Kidney capillary endothelial cell (primary cell): Measurements from ENCODE around the gene ZNF697.
"Not testable (repeated sequence)": the region's sequence is repeated elsewhere in the genome, so short reads cannot be mapped to it uniquely, and the experiment has no call there.

Experiments used
- DNase-seq: peaks from one replicate; pipeline ENCODE4 v3.0.0-alpha.2; 2018; ENCODE audit warnings: low spot score

ZNF697 gene

DNA sequence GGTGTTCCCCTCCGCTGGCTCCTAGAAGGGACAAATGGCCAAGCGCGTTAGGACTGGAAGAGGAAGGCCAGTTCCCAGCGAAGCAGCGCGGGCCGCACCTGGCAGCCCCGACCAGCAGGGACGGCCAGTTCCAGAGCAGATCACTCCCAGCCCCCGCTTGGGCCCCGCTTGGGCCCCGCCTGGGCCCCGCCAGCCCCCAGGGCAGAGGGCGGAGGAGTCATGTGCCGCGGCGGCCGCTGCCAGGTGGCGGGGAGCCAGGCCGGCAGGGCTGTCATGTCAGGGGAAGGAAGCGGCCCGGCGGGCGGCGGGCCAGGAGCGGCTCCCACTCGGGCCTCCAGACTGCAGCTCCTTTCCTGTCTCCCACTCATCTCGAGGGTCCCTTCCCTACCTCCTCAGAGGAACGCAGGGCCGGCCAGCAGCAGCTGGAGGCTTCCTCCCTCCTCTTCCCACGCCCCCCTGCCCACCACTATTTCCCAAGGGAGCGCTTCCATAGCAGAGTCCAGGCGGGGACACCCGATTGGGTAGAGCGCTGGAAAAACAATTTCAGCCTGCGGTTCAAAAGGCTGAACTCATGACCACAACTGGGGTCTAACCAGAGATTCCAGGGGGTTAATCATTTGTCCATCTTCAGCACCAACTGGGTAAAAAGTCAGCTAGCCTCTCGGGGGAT lies 16.5 kb downstream of the ZNF697 start:
- peak; percentile 90 for DNase-seq

DNA sequence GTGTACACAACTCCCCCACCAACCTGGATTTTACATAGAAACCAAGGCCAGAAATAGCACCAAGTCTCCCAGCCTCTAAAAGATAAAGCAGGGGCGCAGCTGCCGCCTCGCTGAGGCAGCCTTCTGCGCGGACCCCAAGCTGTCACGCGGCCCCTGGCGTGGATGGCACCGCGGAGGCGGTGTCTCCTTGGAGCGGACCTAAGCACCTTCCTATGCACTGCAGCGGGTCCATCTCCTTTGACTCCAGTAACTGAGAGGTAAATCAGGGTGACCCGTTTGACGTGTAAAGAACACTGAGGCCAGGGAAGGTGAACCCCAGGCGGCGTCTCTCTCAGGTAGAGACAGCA lies 17.0 kb downstream of the ZNF697 start:
- no peak for DNase-seq

DNA sequence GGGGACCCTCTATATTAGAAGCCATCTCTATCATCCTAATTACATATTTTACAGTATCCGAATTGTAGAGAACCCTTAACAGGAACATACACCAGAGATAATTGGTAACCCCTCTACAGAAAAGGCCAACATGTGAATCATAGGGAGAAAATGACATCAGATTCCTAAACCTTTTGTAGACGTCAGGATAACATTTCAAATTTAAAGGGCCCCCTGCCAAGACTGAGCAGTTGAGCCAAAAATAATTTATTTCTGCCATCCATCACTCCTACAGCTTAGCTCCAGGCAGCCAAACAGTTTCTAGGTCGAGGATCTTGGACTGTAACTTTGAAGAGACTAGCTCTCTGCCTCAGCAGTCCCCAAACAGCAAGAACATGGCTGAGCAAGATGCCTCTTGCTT lies 21.2 kb downstream of the ZNF697 start:
- DNase-seq: no peak

DNA sequence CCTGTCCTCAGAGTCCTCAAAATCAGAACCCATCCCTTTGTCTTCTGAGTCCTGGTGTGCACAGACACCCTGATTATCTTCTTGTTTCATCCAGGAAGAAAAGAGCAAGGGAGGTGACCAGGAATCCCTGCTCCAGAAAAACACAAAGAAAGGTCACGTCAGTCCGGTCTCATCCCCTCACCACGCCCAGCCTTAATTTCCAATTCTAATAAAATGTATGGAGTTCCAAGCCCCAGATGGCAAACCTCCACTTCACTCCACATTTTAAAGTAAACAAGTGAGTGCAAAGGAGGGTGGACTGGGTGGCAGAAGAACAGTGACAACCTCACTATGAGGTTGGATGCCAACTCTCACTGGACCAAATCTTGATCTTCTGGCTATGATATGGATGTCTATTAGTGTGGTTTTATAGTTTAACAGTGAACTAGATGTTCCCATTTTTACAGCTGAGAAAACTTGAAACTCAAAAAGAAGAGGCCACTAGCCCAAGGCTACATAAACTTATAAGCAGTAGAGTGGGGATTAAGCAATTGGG lies 22.0 kb downstream of the ZNF697 start:
- no peak for DNase-seq

DNA sequence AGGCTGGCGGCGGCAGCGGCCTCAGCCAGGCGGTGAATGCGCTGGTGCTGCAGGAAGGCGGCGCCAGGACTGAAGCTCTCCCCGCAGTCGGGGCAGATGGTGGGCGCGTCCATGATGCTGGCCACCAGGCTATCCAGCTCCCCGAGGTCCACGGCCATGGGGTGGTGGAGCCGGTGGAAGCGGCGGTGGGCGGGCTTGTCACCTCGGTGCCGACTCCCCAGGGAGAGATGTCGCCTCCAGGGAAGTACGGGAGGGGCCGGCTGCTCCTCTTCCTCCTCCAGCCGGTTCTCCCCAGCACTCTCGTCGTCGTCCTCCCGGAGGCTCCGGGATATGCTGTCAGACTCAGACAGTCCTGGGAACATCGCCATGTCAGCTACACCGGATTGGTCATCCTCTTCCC lies 24.4 kb downstream of the ZNF697 start:
- DNase-seq: no peak

DNA sequence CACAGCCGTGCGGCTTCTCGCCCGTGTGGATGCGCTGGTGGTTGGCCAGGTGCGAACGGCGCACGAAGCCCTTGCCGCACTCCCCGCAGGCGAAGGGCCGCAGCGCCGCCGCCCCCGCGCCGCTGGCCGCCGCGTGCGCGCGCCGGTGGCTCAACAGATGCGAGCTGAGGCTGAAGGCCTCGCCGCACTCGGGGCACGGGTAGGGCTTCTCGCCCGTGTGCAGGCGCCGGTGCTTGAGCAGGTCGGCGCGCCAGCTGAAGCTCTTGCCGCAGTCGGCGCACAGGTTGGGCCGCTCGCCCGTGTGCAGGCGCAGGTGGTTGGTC lies 24.9 kb downstream of the ZNF697 start:
- no peak for DNase-seq

DNA sequence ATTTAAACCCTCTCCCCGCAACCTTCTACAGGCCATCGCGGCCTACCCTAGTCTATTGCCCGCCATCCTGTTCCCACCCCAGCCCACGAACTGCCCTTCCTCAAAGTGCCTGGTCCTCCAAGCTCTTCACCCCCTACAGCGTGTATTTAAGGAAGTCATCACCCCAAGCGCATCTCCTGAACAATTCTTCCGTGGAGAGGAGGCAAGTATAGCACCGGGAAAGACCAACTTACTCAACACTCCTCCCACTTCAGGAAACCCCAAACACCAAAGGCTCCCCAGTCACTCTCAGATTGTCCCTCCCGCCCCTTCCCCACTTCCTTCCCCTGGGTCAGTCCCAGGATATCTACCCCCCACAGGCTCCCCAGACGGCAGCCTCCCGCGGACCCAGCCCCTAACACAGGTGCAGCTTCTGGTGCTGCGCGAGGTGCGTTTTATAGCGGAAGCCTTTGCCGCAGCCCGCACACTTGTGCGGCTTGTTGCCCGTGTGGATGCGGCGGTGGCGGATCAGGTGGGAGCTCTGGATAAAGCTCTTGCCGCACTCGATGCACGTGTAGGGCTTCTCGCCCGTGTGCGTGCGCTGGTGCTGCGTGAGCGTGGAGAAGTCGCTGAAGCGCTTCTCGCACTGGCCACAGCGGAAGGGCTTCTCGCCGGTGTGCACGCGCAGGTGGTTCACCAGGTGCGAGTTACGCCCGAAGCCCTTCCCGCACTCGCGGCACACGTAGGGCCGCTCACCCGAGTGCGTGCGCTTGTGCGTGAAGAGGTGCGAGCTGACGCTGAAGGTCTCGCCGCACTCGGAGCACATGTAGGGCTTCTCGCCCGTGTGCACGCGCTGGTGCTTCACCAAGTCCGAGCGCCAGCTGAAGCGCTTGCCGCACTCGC lies 25.5 kb downstream of the ZNF697 start:
- DNase-seq: no peak

DNA sequence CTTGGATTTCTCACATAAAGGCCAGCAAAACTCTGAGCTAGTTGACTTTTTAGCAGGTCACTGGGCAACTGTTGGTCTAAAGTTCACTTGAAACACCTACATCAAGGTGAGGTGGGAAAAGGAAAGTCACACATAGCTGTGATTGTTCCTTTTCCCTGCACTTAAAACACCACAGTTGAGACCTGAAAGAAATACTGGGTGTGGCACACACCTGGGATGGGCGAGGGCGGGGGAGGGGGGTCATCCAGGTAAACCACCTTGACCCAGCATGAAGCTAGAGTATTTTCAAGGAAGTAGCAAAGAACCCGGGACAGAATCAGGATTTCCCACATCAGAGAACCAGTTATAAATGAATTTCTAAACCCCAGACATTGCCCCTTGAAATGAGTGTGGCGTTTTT lies 26.4 kb downstream of the ZNF697 start:
- DNase-seq: no peak

DNA sequence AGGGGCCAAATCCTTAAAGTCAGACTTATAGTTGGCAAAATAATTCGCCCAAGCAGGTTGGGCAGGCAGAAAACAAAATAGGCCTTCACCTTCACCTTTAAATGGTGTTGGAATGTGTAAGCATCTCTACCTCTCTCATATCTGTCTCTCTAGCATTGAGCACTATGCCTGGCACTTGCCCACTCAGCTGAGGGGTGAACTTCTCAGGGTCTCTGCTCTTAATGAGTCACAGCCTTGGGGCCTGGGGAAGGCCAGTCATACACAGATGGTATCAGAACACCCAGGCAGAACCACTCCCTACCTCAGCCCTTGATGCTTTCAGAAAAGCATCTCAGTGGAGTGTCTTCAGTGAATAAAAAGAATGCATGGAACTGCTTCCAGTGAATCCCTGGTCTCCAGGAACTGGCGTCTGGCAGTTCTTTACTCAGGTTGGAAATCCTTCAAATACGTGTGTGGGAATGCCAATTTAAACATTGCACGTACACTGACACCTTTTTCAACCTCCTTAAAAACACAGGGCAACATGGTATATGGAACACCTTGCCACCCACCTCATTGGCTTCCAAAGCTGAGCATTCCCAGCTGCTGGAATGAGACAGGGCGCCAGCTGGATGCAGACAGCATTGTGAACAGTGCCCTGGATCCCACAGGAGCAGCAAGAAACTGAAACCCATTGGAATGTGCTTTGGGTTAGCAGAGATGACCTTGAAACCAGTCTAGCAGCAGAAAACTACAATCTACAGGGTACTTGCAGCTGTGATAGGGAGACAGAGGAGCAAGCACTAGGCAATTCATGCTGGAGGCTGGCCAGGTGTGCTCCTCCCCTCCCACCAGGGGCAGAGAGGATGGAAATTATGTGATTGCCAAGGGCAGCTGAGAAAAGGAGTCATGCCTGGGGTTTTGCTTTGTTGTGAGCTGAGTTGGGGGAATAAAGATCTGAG lies 30.0 kb downstream of the ZNF697 start:
- DNase-seq: no peak

DNA sequence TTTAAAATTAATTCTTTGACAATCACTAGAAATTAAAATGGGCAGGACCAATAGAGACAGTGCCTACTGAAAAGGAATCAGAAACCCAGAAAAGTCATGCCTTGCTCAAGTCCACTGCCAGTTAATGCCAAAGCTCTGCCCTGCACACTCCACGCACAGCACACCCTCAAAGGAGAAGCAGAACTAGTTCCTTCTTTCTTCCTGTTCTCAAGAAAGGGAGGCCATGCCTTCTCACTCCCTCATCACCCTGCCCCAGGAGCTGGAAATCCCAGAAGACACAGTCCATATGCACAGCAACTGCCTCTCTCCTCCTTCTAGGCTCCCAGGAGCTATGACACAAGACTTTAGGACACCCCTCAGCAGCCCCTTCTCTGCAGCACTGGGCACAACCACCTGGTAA lies 31.3 kb downstream of the ZNF697 start:
- DNase-seq: not testable (repeated sequence)

DNA sequence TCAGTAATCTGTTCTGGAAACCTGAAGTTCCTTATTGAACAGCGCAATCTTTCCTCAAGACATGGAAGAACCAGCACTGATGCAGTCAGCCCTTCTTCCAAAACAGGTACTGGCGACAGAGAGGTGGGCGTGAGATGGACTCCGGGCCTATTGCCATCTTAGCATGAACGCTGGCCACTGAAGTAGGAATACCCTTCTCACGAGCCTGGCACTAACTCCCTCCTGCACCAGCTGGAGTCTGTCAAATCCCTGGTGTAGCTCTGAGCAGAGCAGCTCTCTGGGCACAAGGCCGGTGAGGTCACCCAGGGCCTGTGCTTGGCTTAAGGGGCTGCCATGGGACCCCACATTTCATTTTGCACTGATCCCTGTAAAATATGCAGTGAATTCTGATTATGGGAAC lies 33.0 kb downstream of the ZNF697 start:
- DNase-seq: not testable (repeated sequence)

DNA sequence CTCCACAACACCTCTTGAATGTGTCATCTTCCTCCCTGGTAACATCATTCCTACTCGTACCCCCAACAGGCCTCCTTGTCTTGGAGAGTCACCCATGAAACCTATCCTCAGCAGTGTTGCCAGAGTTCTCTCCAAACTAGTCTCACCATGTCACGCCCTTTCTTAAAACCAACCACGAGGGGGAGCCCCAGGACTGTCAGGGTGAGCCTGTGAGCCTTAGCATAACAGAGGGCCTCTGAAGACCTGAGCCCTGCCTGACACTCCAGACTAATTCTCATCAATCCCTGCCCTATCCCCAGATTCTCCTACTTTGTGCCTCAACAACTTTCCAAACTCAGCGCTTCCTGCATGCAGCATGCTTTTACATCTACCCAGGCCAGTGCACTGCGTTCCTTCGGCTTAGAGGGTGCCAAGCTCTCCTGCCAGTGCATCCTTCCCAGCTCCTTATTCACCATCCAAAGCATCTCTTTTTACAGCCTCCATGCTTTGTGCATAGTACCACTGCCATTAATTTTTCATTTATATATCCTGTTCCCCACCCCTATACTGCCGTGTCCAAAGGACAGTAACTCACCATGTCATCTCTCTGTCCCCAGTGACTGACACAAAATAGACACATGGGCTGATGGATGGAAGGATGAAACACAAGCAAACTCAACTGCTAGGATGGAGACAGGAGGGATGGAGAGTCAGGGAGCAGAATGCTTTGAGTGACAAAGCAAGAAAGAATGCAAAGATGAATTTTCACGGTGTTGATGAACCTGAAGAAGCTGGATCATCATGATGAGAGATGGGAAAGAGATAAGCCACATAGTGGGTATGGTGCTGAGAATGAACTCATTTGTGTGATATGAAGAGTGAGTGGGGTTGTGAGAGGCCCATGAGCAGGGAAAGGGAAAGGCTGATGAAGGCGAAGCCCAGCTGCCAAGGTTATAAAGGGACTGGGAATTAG lies 34.0 kb downstream of the ZNF697 start:
- DNase-seq: peak; percentile 80

DNA sequence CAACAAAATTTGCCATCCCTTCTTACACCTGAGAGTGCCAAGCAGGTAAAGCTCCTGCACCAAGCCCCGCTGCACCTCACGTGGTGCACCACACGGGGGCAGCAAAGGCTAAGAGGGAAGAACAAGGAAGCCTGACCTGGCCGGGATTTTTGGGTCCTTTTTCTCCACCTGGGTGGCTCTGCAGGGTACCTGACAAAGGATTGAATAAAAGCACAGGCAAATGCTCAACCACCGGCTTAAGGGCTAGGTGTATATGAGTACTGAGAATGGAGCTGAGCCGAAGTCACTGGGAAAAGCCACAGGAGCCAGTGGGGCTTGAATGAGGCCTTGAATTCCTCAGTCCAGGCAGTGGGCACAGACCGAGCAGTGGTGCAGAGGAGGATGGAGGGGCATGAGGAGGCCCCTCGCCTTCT lies 36.4 kb downstream of the ZNF697 start:
- DNase-seq: no peak

DNA sequence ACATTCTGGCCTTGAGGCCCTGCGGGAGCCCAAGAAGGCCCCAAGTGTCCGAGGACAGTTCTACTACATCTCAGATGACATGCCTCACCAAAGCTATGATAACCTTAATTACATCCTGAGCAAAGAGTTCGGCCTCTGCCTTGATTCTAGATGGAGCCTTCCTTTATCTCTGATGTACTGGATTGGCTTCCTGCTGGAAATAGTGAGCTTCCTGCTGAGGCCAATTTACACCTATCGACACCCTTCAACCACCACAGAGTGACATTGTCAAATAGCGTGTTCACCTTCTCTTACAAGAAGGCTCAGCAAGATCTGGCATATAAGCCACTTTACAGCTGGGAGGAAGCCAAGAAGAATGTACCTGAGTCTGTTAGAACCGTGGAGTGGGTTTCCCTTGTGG lies 39.2 kb downstream of the ZNF697 start:
- not testable (repeated sequence) for DNase-seq

DNA sequence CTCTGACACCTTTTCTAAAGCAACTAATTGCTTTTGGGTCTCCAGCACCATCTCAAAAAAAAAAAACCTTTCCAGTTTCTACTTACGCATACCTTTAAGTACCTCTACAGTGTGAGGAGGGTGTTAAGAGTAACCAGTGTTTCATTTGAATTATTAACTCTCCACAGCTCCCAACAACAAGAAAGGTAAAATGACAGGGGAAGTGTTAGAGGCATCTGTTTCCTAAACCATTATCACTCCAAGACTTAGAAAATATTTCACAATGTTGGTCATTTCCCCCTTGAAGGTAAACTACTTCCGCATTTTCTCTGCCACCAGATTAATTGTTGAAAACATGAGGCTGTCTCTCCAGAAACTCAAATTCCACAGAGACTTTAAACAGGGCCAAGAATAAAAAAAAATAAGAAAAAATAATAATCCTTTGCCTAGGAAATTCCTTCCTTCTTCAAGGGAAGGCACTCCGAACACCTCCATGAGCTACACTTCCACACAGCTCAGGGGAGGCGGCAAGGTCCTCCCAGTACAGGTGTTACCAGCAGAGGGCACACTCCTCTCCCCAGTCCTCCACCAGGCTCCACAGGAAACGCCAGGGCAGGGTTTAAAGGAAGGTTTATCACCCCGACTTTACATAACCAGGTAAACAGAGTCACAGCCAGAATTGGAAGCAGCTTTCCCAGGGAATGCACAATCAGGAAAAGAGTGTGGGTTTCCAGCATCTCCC lies 40.8 kb downstream of the ZNF697 start:
- DNase-seq: not testable (repeated sequence)

DNA sequence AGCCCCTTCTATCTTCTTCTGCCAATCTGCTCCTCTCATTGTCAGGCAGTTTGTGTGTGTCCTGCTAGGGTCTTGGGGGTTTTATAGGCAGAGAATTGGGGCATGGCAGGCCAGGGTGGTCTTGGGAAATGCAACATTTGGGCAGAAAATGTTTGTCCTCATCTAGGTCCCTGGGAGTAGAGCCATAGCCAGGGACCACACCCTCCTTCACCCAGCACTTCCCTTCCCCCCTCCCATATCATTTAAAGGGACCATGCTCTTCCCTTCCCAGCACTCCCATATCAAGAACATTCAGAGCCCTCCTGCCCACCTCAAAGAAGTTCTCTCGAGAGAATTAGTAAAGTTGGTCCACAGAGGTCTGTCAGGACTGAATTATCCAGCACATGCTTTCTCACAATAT lies 41.7 kb downstream of the ZNF697 start:
- DNase-seq: no peak

DNA sequence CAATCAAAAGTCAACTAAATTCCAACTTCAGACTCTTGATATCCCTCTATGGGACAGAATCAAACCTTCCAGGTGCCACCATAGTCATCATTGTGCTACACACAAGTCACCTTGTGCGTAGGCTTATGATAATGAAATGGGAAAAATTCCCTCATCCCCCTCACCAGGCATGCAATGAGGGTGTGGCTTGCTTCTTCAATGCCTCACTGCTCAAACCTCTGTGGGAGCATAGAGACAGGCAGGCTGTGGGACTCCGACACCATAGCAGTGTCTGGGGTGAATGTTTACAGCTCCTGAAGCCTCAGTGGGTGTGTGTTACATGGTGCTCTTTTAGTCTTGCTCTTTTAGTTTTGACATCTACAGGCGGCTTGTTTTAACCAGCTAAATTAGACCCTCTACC lies 42.4 kb downstream of the ZNF697 start:
- no peak for DNase-seq

DNA sequence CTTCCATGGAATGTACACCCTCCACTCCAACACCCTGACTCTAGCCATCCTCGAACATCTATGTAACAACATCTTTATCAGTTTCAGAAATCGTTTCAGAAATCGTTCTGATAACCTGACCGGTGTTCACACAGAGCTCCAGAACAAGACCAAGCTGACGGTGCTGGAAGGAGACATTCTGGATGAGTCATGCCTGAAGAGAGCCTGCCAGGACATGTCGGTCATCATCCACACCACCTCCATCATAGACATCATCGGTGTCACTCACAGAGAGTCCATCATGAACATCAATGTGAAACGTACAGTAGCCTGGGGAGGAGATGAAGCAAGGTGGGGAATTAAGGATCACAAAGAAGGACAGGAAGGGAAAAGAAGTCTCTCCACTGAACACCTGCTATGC lies 43.0 kb downstream of the ZNF697 start:
- not testable (repeated sequence) for DNase-seq

DNA sequence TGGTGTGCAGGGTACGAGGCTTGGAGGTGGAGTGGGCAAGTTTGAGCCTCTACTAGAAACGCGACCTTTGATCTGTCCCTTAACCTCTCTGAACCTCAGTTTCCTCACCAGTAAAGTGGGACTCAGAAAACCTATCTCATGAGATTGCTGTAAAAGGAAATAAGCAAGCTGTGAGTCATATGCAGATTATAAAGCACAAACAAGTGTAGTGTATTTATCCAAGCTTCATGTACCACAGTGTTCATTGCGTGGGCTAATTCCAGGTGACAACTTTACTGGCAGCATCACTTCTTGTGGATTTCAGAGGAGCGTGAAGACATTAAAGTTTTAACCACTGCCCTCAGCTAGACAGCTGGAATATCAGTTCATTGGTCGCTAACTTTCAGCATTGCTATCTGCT lies 44.4 kb downstream of the ZNF697 start:
- peak; percentile 40 for DNase-seq

DNA sequence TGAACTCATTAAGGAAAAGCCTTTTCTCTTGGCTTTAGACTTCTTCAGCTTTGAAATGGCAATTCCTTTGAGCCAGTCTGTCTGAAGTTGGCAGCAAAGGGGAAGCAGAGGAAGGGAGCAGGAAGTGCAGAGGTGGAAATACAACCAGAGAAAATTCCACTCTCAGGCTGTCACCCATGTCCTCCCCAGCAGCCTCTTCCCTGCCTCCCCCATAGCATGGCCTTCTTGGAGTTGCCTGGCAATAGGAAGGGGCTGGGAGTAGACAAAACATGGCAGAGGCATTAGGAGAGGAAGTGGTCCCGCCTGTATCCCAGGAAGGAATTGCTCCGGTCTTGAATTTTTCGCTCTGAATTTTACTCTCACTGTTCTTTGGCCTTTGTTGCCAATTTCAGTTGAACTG lies 44.8 kb downstream of the ZNF697 start:
- not testable (repeated sequence) for DNase-seq

DNA sequence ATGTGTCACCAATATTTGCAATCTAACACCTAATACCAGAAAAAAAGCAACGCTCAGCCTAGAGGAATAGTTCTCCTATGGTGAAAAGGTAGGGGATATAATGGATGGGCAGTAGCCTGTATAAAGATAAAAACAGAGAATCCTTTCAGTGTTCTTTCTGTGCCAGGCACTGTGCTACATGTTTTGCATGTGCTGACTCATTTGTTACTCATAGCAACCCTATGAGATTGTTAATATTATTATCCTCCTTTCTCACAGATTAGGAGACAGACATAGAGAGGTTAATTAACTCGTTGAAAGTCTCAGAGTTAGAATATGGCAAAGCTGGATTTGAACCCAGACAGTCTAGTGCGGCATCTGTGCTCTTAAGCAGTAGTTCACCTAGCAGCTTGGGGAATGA lies 45.3 kb downstream of the ZNF697 start:
- not testable (repeated sequence) for DNase-seq
